ENCODE measurements around the gene NOPCHAP1. TPM values are rescaled to one million over a fixed set of nuclear protein-coding genes. Genes with fewer than 3 reads are reported as not detected.
"Not testable (repeated sequence)": the region's sequence is repeated elsewhere in the genome, so short reads cannot be mapped to it uniquely, and the experiment has no call there.

Gene NOPCHAP1
- polyA plus RNA-seq, 4 donors = 5.4 to 10.7 (median 7.7) TPM

DNA sequence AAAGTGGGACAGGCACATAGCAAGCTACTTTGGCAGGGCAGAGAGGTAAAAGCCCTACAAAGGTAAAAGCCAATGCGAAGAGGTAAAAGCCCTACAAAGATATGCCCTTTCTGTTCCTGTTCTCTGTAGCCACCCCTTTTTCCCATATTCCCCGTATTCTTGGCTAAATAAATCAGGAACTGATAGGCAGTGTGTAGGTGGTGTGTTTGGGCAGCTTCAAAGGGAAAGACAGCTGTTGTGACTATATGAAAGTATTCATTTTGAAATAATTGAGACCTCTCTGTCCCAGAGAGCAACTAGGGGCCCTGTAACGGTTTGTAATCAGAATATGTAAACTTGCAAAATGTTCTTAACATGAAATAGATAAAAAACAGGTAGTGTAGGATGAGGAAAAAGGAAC, 16.8 kb upstream of the NOPCHAP1 start:
- FAIRE-seq (no peak), DNase-seq (no peak)
- WGBS, 3 donors = 68 to 79% (median 71%) methylated on average over 3 of the region's 3 CpGs
- H3K36me3 ChIP-seq (ENCODE audit: control insufficient read depth in 3 of 3, insufficient read depth in 2 of 3, low read depth in 1 of 3, low read length in 3 of 3) = no peaks in the 10 kb centered on the region
- H3K4me1 ChIP-seq (ENCODE audit: control insufficient read depth in 3 of 3, insufficient read depth in 2 of 3, low read depth in 1 of 3, low read length in 2 of 3) = no peaks in the 10 kb centered on the region
- H3K27ac ChIP-seq (ENCODE audit: low read depth in 1 of 3, low read length in 2 of 3) = no peak overlapping the region
- H3K9me3 ChIP-seq (ENCODE audit: control insufficient read depth in 2 of 2, insufficient read depth in 1 of 2, low read depth in 1 of 2, low read length in 1 of 2) = peaks cover 0 to 3% of the 10 kb centered on the region in 2 donors
- H3K27me3 ChIP-seq (ENCODE audit: control insufficient read depth in 3 of 3, insufficient read depth in 3 of 3, low read length in 3 of 3) = no peaks in the 10 kb centered on the region
- no peak overlapping the region for H3K4me3 ChIP-seq (ENCODE audit: low read depth in 1 of 3, low read length in 3 of 3)

DNA sequence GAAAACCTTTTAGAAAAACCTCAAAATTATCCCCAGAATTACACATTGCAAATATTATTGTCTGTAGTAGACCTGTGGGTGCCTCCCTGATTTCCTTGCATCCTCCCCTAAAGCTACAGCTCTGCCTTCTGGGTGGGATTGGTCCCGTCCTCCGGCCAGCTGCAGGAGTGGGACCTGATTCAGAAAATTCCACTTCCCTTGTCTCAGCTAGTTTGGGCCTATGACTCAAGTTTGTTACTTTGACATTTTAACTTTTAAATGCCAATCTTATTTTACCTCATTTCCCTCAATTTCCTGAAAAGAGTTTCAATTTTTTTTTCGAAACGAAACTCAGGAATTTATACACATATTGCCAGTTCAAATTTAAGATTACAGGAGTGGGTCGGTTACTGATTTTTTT, 14.8 kb upstream of the NOPCHAP1 start:
- no peaks in the 10 kb centered on the region for H3K4me1 ChIP-seq (ENCODE audit: control insufficient read depth in 3 of 3, insufficient read depth in 2 of 3, low read depth in 1 of 3, low read length in 2 of 3)
- H3K27ac ChIP-seq (ENCODE audit: low read depth in 1 of 3, low read length in 2 of 3) = no peak overlapping the region
- DNase-seq (no peak), FAIRE-seq (no peak)
- no peaks in the 10 kb centered on the region for H3K9me3 ChIP-seq (ENCODE audit: control insufficient read depth in 2 of 2, insufficient read depth in 1 of 2, low read depth in 1 of 2, low read length in 1 of 2)
- no peak overlapping the region for H3K4me3 ChIP-seq (ENCODE audit: low read depth in 1 of 3, low read length in 3 of 3)
- 72 to 94% (median 90%) methylated on average over 5 of the region's 5 CpGs for WGBS, 3 donors
- H3K36me3 ChIP-seq (ENCODE audit: control insufficient read depth in 3 of 3, insufficient read depth in 2 of 3, low read depth in 1 of 3, low read length in 3 of 3) = no peaks in the 10 kb centered on the region
- H3K27me3 ChIP-seq (ENCODE audit: control insufficient read depth in 3 of 3, insufficient read depth in 3 of 3, low read length in 3 of 3) = no peaks in the 10 kb centered on the region

DNA sequence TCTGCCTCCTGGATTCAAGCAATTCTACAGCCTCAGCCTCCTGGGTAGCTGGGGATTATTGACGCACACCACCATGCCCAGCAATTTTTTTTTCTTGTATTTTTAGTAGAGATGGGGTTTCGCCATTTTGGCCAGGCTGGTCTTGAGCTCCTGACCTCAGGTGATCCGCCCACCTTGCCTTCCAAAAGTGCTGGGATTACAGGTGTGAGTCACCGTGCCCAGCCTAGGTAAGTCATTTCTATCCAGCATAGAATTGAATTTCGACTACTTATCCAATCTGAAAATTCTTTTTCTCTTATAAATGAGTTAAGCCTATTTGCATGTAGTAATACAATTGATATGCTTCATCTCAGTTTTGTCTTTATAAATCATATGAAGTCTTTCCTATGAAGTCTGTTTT, 12.9 kb upstream of the NOPCHAP1 start:
- Histone ChIP-seq H3K4me1 (ENCODE audit: control insufficient read depth in 3 of 3, insufficient read depth in 2 of 3, low read depth in 1 of 3, low read length in 2 of 3) (no peaks in the 10 kb centered on the region), H3K4me3 (ENCODE audit: low read depth in 1 of 3, low read length in 3 of 3) (no peak overlapping the region), H3K36me3 (ENCODE audit: control insufficient read depth in 3 of 3, insufficient read depth in 2 of 3, low read depth in 1 of 3, low read length in 3 of 3) (no peaks in the 10 kb centered on the region), H3K27ac (ENCODE audit: low read depth in 1 of 3, low read length in 2 of 3) (no peak overlapping the region), H3K27me3 (ENCODE audit: control insufficient read depth in 3 of 3, insufficient read depth in 3 of 3, low read length in 3 of 3) (no peaks in the 10 kb centered on the region), H3K9me3 (ENCODE audit: control insufficient read depth in 2 of 2, insufficient read depth in 1 of 2, low read depth in 1 of 2, low read length in 1 of 2) (no peaks in the 10 kb centered on the region)
- no peak for FAIRE-seq
- WGBS, 3 donors = 89 to 93% (median 91%) methylated on average over 5 of the region's 5 CpGs
- no peak for DNase-seq

DNA sequence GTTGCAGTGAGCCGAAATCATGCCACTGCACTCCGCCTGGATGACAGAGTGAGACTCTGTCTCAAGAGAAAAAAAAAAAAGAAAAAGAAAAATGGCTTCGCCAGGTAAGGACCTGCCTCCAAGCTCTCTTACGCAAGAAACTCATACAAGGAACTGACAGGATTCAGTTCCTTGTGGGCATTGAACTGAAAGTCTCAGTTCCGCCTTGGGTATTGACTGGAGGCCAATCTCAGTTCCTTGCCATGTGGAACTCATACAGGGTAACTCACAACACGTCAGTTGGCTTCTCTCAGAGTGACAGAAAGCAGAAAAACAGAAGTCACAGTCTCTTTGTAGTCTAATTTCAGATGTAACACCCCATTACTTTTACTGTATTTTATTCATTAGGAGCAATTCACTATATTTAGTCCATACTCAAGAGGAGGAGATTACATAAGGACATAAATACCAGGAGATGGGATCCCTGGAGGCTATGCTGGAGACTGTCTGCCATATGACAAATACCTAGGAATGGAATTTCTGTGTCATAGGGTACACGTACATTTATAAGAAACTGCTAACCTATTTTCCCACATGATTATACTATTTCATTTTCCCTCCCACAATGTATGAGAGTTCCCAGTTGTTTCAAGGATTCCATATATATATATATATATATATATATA, 11.4 kb upstream of the NOPCHAP1 start:
- Histone ChIP-seq H3K4me3 (ENCODE audit: low read depth in 1 of 3, low read length in 3 of 3) (no peak overlapping the region), H3K36me3 (ENCODE audit: control insufficient read depth in 3 of 3, insufficient read depth in 2 of 3, low read depth in 1 of 3, low read length in 3 of 3) (no peaks in the 10 kb centered on the region), H3K27me3 (ENCODE audit: control insufficient read depth in 3 of 3, insufficient read depth in 3 of 3, low read length in 3 of 3) (no peaks in the 10 kb centered on the region), H3K4me1 (ENCODE audit: control insufficient read depth in 3 of 3, insufficient read depth in 2 of 3, low read depth in 1 of 3, low read length in 2 of 3) (no peaks in the 10 kb centered on the region), H3K9me3 (ENCODE audit: control insufficient read depth in 2 of 2, insufficient read depth in 1 of 2, low read depth in 1 of 2, low read length in 1 of 2) (no peaks in the 10 kb centered on the region), H3K27ac (ENCODE audit: low read depth in 1 of 3, low read length in 2 of 3) (no peak overlapping the region)
- WGBS, 3 donors = 81 to 94% (median 87%) methylated on average over 7 of the region's 7 CpGs
- no peak for FAIRE-seq
- no peak for DNase-seq

DNA sequence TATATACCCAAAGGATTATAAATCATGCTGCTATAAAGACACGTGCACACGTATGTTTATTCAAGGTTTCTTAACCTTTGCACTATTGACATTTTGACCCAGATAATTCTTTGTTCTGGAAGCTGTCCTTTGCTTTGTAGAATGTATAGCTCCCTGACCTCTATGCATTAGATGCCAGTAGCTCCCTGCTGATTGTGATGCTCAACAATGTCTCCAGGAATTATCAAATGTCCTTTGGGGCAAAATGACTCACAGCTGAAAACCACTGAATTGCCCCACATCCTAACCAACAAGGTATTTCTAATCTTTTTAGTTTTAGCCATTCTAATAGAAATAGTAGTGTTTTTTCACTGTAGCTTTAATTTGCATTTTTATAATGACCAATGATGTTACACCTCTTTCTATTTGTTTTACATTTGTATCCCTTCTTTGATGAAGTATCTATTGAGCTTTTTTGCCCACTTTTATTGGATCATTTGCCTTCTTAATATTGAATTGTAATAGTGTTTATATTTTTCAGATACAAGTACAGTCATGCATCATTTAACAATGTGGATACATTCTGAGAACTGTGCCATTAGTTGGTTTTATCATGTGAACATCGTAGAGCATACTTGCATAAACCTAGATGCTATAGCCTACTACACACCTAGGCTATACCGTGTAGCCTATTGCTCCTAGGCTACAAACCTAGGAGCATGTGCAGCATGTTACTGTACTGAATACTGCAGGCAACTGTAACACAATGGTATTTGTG, 10.4 kb upstream of the NOPCHAP1 start:
- 47 to 58% (median 58%) methylated on average over 4 of the region's 4 CpGs for WGBS, 3 donors
- H3K4me1 ChIP-seq (ENCODE audit: control insufficient read depth in 3 of 3, insufficient read depth in 2 of 3, low read depth in 1 of 3, low read length in 2 of 3) = no peaks in the 10 kb centered on the region
- no peak for FAIRE-seq
- H3K36me3 ChIP-seq (ENCODE audit: control insufficient read depth in 3 of 3, insufficient read depth in 2 of 3, low read depth in 1 of 3, low read length in 3 of 3) = no peaks in the 10 kb centered on the region
- no peak overlapping the region for H3K4me3 ChIP-seq (ENCODE audit: low read depth in 1 of 3, low read length in 3 of 3)
- no peaks in the 10 kb centered on the region for H3K27me3 ChIP-seq (ENCODE audit: control insufficient read depth in 3 of 3, insufficient read depth in 3 of 3, low read length in 3 of 3)
- no peak overlapping the region for H3K27ac ChIP-seq (ENCODE audit: low read depth in 1 of 3, low read length in 2 of 3)
- no peaks in the 10 kb centered on the region for H3K9me3 ChIP-seq (ENCODE audit: control insufficient read depth in 2 of 2, insufficient read depth in 1 of 2, low read depth in 1 of 2, low read length in 1 of 2)
- DNase-seq = no peak

DNA sequence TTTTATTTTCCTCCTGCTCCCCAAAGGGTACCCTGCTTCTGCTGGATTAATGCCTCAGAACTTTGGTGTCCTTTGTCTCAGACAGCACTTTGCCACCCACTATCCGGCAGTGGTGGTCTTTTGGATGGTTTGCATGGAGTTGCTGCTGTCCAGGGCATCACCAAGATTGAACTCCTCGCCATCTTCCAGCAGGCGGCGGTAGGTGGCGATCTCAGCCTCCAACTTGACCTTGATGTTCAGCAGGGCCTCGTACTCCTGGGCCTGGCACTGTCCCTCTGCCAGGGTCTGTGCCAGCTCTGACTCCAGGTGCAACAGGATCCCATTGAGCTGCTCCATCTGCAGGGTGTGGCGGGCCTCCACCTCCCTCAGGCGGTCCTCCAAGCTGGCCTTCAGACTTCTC, 9.4 kb upstream of the NOPCHAP1 start:
- Histone ChIP-seq H3K36me3 (ENCODE audit: control insufficient read depth in 3 of 3, insufficient read depth in 2 of 3, low read depth in 1 of 3, low read length in 3 of 3) (no peaks in the 10 kb centered on the region), H3K4me1 (ENCODE audit: control insufficient read depth in 3 of 3, insufficient read depth in 2 of 3, low read depth in 1 of 3, low read length in 2 of 3) (no peaks in the 10 kb centered on the region), H3K9me3 (ENCODE audit: control insufficient read depth in 2 of 2, insufficient read depth in 1 of 2, low read depth in 1 of 2, low read length in 1 of 2) (no peaks in the 10 kb centered on the region), H3K27ac (ENCODE audit: low read depth in 1 of 3, low read length in 2 of 3) (no peak overlapping the region), H3K4me3 (ENCODE audit: low read depth in 1 of 3, low read length in 3 of 3) (no peak overlapping the region), H3K27me3 (ENCODE audit: control insufficient read depth in 3 of 3, insufficient read depth in 3 of 3, low read length in 3 of 3) (no peaks in the 10 kb centered on the region)
- FAIRE-seq = no peak
- DNase-seq = no peak
- WGBS, 3 donors = 78 to 86% (median 85%) methylated on average over 8 of the region's 8 CpGs

DNA sequence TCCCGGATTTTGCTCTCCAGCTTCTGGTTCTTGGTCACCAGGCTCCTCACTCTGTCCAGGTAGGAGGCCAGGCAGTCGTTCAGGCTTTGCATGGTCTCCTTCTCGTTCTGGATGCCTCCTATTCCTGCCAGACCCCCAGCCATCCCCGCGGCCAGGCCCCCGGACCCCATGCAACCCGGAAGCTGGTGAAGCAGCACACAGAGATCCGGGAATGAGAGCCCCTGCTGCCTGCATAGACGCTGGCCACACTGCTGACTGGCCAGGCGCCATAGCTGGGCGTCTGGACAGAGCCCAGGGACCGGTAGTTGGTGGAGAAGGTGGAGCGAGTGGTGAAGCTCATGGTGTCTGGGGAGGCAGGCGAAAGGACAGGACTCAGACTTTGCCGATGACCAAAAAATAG, 8.4 kb upstream of the NOPCHAP1 start:
- H3K4me3 ChIP-seq (ENCODE audit: low read depth in 1 of 3, low read length in 3 of 3); DNase-seq; H3K27me3 ChIP-seq (ENCODE audit: control insufficient read depth in 3 of 3, insufficient read depth in 3 of 3, low read length in 3 of 3); H3K36me3 ChIP-seq (ENCODE audit: control insufficient read depth in 3 of 3, insufficient read depth in 2 of 3, low read depth in 1 of 3, low read length in 3 of 3); FAIRE-seq; H3K9me3 ChIP-seq (ENCODE audit: control insufficient read depth in 2 of 2, insufficient read depth in 1 of 2, low read depth in 1 of 2, low read length in 1 of 2); H3K27ac ChIP-seq (ENCODE audit: low read depth in 1 of 3, low read length in 2 of 3); H3K4me1 ChIP-seq (ENCODE audit: control insufficient read depth in 3 of 3, insufficient read depth in 2 of 3, low read depth in 1 of 3, low read length in 2 of 3): not testable (repeated sequence)
- WGBS, 3 donors = 89 to 92% (median 91%) methylated on average over 15 of the region's 15 CpGs

DNA sequence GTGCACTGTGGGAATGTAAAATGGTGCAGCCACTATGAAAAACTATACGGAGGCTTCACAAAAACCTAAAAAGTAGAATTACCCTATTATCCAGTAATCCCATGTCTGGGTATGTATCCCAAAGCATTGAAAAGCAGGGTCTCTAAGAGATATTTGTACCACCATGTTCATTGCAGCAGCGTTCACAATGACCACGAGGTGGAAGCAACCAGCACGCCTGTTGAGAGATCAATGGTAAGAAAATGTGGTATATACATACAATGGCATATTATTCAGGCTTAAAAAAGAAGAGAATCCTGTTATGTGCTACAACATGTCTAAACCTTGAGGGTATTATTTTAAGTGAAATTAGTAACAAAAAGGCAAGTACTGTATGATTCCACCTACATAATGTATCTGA, 910 bp upstream of the NOPCHAP1 start:
- H3K36me3 ChIP-seq (ENCODE audit: control insufficient read depth in 3 of 3, insufficient read depth in 2 of 3, low read depth in 1 of 3, low read length in 3 of 3) = peaks cover 0 to under 1% (median 0%) of the 10 kb centered on the region in 3 donors
- no peak overlapping the region for H3K27ac ChIP-seq (ENCODE audit: low read depth in 1 of 3, low read length in 2 of 3)
- no peak for DNase-seq
- H3K9me3 ChIP-seq (ENCODE audit: control insufficient read depth in 2 of 2, insufficient read depth in 1 of 2, low read depth in 1 of 2, low read length in 1 of 2) = no peaks in the 10 kb centered on the region
- H3K27me3 ChIP-seq (ENCODE audit: control insufficient read depth in 3 of 3, insufficient read depth in 3 of 3, low read length in 3 of 3) = no peaks in the 10 kb centered on the region
- no peak overlapping the region for H3K4me3 ChIP-seq (ENCODE audit: low read depth in 1 of 3, low read length in 3 of 3)
- 70 to 84% (median 75%) methylated on average over 4 of the region's 4 CpGs for WGBS, 3 donors
- no peak for FAIRE-seq
- H3K4me1 ChIP-seq (ENCODE audit: control insufficient read depth in 3 of 3, insufficient read depth in 2 of 3, low read depth in 1 of 3, low read length in 2 of 3) = peaks cover 0 to 8% (median 3%) of the 10 kb centered on the region in 3 donors

All from small intestine (tissue), 7 donors.